Measurements from ENCODE around the gene NPAS3.

NPAS3 gene

GRCh38 chr14:33767586-33768457 is 829.1 kb downstream of the NPAS3 start:
- Mint-ChIP-seq H3K4me3 (no peak overlapping the region), H3K9me3 (no peaks in the 10 kb centered on the region), H3K36me3 (ENCODE audit: low read depth) (no peaks in the 10 kb centered on the region), H3K27ac (peak overlapping the region; percentile 35 to 82 (median 47)), H3K27me3 (ENCODE audit: low read depth) (no peaks in the 10 kb centered on the region), H3K4me1 (peaks cover 43% of the 10 kb centered on the region)
- TF ChIP-seq CTCF (IDR thresholded peaks at IDR 0.05; ENCODE audit: unreplicated experiment in 3 of 3): no peak

- peaks cover 4% of the 10 kb centered on the region for H3K27me3 Mint-ChIP-seq (ENCODE audit: low read depth)
Measured at GRCh38 chr14:33768458-33768830, 829.8 kb downstream of the NPAS3 start.

GRCh38 chr14:33773205-33774030 is 834.7 kb downstream of the NPAS3 start:
- peaks cover 7% of the 10 kb centered on the region for H3K27me3 Mint-ChIP-seq (ENCODE audit: low read depth)

More at GRCh38 chr14:33768458-33768830, 829.8 kb downstream of the NPAS3 start:
- Mint-ChIP-seq H3K4me3 (no peak overlapping the region), H3K4me1 (peaks cover 42% of the 10 kb centered on the region), H3K9me3 (no peaks in the 10 kb centered on the region), H3K36me3 (ENCODE audit: low read depth) (no peaks in the 10 kb centered on the region), H3K27ac (peak overlapping the region in 2 of 3 experiments; percentile 19 to 47)
- TF ChIP-seq CTCF (IDR thresholded peaks at IDR 0.05; ENCODE audit: unreplicated experiment in 3 of 3): no peak

GRCh38 chr14:33774161-33774560 is 835.5 kb downstream of the NPAS3 start:
- peaks cover 3% of the 10 kb centered on the region for H3K36me3 Mint-ChIP-seq (ENCODE audit: low read depth)

More at GRCh38 chr14:33773205-33774030, 834.7 kb downstream of the NPAS3 start:
- Mint-ChIP-seq H3K36me3 (ENCODE audit: low read depth) (peaks cover 3% of the 10 kb centered on the region), H3K27ac (no peak overlapping the region), H3K4me3 (no peak overlapping the region), H3K4me1 (peaks cover 6% of the 10 kb centered on the region), H3K9me3 (no peaks in the 10 kb centered on the region)
- no peak for TF ChIP-seq CTCF (IDR thresholded peaks at IDR 0.05; ENCODE audit: unreplicated experiment in 3 of 3)

More at GRCh38 chr14:33774161-33774560, 835.5 kb downstream of the NPAS3 start:
- Mint-ChIP-seq H3K27me3 (ENCODE audit: low read depth) (peaks cover 7% of the 10 kb centered on the region), H3K4me3 (no peak overlapping the region), H3K9me3 (no peaks in the 10 kb centered on the region), H3K4me1 (peaks cover 6% of the 10 kb centered on the region), H3K27ac (no peak overlapping the region)
- TF ChIP-seq CTCF (IDR thresholded peaks at IDR 0.05; ENCODE audit: unreplicated experiment in 3 of 3): no peak

Measured in nephron (organoid).